Measurements from ENCODE around the gene RPS15.

- TF ChIP-seq EP300 (IDR thresholded peaks at IDR 0.05) (no peak), POLR2AphosphoS5 (IDR thresholded peaks at IDR 0.05) (no peak)
Measured at GRCh38 chr19:1474765-1475351, 36.7 kb downstream of the RPS15 start.
